Neural crest cell (in vitro differentiated cells): ENCODE measurements around the gene MLLT1. TPM values are rescaled to one million over a fixed set of nuclear protein-coding genes. Genes with fewer than 3 reads are reported as not detected.
A peak's percentile ranks its signal among the peaks of the same experiment; 100 is the strongest.

ENCODE experiments used
- DNase-seq: peaks from one replicate; pipeline ENCODE4 v3.0.0; 2021; ENCODE audit warnings: low read depth, mixed read lengths, low spot score
- H3K27ac Mint-ChIP-seq: one replicate; pipeline ENCODE4 v1.8.0; 2021; ENCODE audit warnings: mild to moderate bottlenecking, mixed read lengths; ENCODE audit not compliant: unreplicated experiment
- H3K27me3 Mint-ChIP-seq: 2 replicates; pipeline ENCODE4 v1.8.0; 2021; ENCODE audit warnings: low read depth, mild to moderate bottlenecking, mixed read lengths
- H3K36me3 Mint-ChIP-seq: 2 replicates; pipeline ENCODE4 v1.8.0; 2021; ENCODE audit warnings: low read depth, mild to moderate bottlenecking, mixed read lengths
- H3K4me1 Mint-ChIP-seq: 2 replicates; pipeline ENCODE4 v1.8.0; 2021; ENCODE audit warnings: mixed read lengths
- H3K4me3 Mint-ChIP-seq: one replicate; pipeline ENCODE4 v1.8.0; 2021; ENCODE audit warnings: mild to moderate bottlenecking, mixed read lengths
- H3K9me3 Mint-ChIP-seq: 2 replicates; pipeline ENCODE4 v1.8.0; 2021; ENCODE audit warnings: mixed read lengths
- total RNA-seq: library from RNA; stranded (reverse); gene quantifications from 2 replicates; pipeline ENCODE4 v1.2.1, GENCODE V29; 2021
- TF ChIP-seq, protein P1 (sequence below): fragments of 200-600 bp; sonication (generic); conservative IDR thresholded peaks from 2 replicates; pipeline ENCODE4 v1.5.0; 2021; ENCODE audit warnings: antibody characterized with exemption, mild to moderate bottlenecking

The MLLT1 gene
- total RNA-seq, 1 donor from 2014 or later = 86.4 TPM

DNA sequence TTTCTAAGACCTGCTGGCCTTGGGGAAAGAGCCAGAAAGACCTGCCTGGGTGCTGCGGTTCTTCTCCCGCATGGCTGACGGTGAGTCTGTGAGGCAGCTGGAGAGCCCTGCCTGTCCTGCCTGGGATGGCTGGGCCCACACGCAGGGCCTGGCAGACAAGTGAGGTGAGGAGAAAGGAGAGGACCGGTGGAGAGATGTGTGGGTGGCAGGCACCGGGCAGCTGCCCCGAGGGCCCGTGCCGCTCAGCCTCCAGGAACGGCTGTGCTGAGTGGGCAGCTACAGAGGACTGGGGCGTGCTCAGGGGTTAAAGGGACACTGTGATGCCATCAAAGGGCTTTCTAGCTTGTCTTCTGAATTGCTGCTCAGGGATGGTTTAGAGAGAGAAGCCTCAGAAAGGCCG lies 53.8 kb downstream of the MLLT1 start:
- Mint-ChIP-seq H3K9me3 (no peaks in the 10 kb centered on the region), H3K27ac (no peak overlapping the region), H3K27me3 (no peaks in the 10 kb centered on the region), H3K4me3 (no peak overlapping the region), H3K36me3 (peaks cover 4% of the 10 kb centered on the region), H3K4me1 (peaks cover 26% of the 10 kb centered on the region)
- DNase-seq = no peak
- TF ChIP-seq, protein P1, sequence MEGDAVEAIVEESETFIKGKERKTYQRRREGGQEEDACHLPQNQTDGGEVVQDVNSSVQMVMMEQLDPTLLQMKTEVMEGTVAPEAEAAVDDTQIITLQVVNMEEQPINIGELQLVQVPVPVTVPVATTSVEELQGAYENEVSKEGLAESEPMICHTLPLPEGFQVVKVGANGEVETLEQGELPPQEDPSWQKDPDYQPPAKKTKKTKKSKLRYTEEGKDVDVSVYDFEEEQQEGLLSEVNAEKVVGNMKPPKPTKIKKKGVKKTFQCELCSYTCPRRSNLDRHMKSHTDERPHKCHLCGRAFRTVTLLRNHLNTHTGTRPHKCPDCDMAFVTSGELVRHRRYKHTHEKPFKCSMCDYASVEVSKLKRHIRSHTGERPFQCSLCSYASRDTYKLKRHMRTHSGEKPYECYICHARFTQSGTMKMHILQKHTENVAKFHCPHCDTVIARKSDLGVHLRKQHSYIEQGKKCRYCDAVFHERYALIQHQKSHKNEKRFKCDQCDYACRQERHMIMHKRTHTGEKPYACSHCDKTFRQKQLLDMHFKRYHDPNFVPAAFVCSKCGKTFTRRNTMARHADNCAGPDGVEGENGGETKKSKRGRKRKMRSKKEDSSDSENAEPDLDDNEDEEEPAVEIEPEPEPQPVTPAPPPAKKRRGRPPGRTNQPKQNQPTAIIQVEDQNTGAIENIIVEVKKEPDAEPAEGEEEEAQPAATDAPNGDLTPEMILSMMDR = no peak

DNA sequence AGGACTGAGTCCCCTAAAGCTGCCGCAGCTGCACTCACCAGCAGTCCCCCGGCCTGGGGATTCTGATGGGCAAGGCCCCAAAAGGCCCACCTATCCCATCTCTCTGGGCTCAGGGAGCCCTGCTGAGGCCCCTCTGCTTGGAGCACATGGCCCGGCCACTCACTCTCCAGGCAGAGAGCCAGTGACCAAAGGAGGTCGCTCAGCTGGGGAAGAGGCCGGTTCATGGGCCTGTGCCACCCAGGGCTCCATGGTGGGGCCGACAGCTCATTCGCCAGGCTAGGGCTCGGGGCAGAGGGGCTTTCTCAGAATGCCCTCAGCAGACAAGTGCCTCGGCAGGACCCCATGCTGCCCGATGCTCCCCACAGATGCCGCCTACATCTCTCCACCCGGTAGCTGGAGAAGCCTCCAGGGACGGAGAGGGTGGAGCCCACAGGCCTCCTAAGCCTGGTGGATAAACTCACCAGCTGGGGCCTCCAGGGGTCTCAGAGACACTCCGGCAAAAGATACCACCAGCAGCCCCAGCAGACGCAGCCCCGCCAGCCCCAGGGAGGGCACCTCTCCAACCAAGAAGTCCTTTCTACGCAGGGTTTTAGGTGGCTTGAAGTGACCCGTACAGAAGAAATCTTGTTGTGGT lies 54.4 kb downstream of the MLLT1 start:
- no peaks in the 10 kb centered on the region for H3K9me3 Mint-ChIP-seq
- TF ChIP-seq, protein P1 = no peak
- H3K27ac Mint-ChIP-seq = no peak overlapping the region
- no peak for DNase-seq
- peaks cover 21% of the 10 kb centered on the region for H3K4me1 Mint-ChIP-seq
- peaks cover 4% of the 10 kb centered on the region for H3K36me3 Mint-ChIP-seq
- H3K27me3 Mint-ChIP-seq = no peaks in the 10 kb centered on the region
- no peak overlapping the region for H3K4me3 Mint-ChIP-seq

DNA sequence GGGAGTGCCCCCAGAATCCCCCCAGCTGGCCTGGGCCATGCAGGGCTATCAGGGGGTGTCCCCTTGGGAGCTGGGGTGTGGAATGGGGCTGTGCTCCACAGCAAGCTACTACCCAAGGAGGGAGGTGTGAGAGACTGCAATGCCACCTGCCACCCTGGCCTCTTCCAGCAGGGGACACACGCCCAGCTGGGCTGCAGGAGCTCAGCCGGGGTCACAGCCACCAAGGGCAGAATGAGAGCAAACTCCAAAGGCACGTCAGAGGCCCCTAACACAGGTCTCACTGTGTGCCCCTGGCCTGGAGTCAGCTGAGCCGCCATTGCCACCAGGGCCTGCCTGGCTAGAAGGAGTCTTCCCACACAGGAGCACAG lies 55.5 kb downstream of the MLLT1 start:
- peaks cover 16% of the 10 kb centered on the region for H3K4me1 Mint-ChIP-seq
- H3K4me3 Mint-ChIP-seq = no peak overlapping the region
- TF ChIP-seq, protein P1 = no peak
- no peaks in the 10 kb centered on the region for H3K27me3 Mint-ChIP-seq
- no peak for DNase-seq
- peak overlapping the region; percentile 6 for H3K27ac Mint-ChIP-seq
- H3K9me3 Mint-ChIP-seq = no peaks in the 10 kb centered on the region
- no peaks in the 10 kb centered on the region for H3K36me3 Mint-ChIP-seq

DNA sequence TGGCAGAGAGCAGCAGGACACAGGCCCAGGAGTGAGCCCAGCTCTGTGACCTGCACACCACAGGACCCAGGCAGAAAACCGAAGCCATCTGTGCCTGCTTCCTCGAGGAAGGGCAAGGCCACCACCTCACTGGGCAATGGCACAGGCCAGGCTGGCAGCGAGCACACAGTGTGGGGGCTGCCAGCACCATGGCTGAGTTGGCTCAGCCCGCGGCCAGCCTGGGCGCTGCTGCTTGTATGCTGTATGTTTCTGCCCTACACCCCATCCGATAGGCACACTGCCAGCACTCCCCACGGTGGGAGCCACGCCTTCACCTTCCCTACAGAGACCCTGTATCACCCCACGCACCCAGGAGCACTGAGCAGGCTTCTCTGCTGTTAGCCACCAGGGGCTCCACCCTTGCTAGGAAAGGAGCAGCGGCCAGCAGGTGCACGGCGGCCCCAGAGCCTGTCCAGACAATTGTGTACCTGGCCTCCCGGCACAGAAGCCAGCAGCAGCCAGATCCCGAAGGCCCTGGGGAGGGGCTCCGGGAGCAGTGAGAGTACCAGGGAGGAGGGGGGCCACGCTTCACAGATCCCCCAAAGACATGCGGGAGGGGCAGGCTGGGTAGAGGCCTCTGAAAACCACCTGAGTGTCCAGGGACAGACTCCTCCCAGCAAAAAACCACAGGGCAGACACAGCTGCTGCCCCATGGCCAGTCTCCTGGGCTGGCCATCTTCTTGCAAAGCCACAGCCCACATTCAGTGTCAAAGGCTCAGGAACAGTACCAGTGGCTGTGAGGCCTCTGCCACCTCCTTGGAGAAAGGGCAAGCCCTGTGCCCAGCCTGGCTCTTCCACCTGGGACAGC lies 56.1 kb downstream of the MLLT1 start:
- no peak for DNase-seq
- Mint-ChIP-seq H3K27me3 (no peaks in the 10 kb centered on the region), H3K4me1 (peaks cover 11% of the 10 kb centered on the region), H3K36me3 (no peaks in the 10 kb centered on the region), H3K4me3 (no peak overlapping the region), H3K27ac (no peak overlapping the region), H3K9me3 (no peaks in the 10 kb centered on the region)
- TF ChIP-seq, protein P1 = no peak

DNA sequence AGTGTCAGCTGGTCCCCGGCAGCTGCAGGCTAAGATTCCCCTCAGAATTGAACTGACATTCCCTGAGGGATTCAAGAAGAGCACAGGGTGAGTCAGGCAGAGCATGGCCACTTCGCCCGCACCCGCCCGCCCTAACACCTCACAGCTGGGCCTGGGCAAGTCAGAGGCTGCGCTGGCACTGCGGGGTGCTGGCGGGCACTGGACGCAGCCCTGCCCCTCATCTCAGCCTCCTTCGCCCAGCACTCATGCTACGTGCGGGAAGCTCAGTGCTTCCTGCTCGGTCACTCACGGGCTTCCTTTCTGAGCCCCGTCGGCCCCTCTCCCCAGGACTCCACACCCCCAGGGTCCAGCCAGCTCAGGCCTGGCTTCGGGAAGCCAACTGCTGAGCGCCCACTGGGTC lies 56.9 kb downstream of the MLLT1 start:
- no peak for DNase-seq
- Mint-ChIP-seq H3K27ac (no peak overlapping the region), H3K36me3 (no peaks in the 10 kb centered on the region), H3K4me1 (peaks cover 11% of the 10 kb centered on the region), H3K27me3 (no peaks in the 10 kb centered on the region), H3K4me3 (no peak overlapping the region), H3K9me3 (no peaks in the 10 kb centered on the region)
- TF ChIP-seq, protein P1 = no peak
